Osteocyte (in vitro differentiated cells): Measurements from ENCODE around the gene PEAR1. TPM values are rescaled to one million over a fixed set of nuclear protein-coding genes. Genes with fewer than 3 reads are reported as not detected.

Experiments used
- DNase-seq: peaks from one replicate; pipeline ENCODE4 v3.0.0; 2021; ENCODE audit warnings: mixed read lengths; ENCODE audit not compliant: unreplicated experiment; ENCODE audit errors: extremely low spot score
- H3K27ac Mint-ChIP-seq: one replicate; pipeline ENCODE4 v1.8.0; 2021; ENCODE audit warnings: mild to moderate bottlenecking, mixed read lengths; ENCODE audit not compliant: unreplicated experiment
- H3K27me3 Mint-ChIP-seq: one replicate; pipeline ENCODE4 v1.8.0; 2021; ENCODE audit warnings: mixed read lengths; ENCODE audit not compliant: unreplicated experiment
- H3K36me3 Mint-ChIP-seq: one replicate; pipeline ENCODE4 v1.8.0; 2021; ENCODE audit warnings: mixed read lengths; ENCODE audit not compliant: unreplicated experiment
- H3K4me1 Mint-ChIP-seq: one replicate; pipeline ENCODE4 v1.8.0; 2021; ENCODE audit warnings: mixed read lengths; ENCODE audit not compliant: unreplicated experiment
- H3K4me3 Mint-ChIP-seq: one replicate; pipeline ENCODE4 v1.8.0; 2021; ENCODE audit warnings: mild to moderate bottlenecking, moderate library complexity, mixed read lengths; ENCODE audit not compliant: unreplicated experiment
- H3K9me3 Mint-ChIP-seq: one replicate; pipeline ENCODE4 v1.8.0; 2021; ENCODE audit warnings: mixed read lengths; ENCODE audit not compliant: unreplicated experiment
- total RNA-seq: library from RNA; stranded (reverse); gene quantifications from 2 replicates; pipeline ENCODE4 v1.2.1, GENCODE V29; 2021
- TF ChIP-seq, protein P1 (sequence below): fragments of 200-600 bp; sonication (generic); IDR thresholded peaks from 2 replicates; pipeline ENCODE4 v1.5.0; 2021; ENCODE audit warnings: antibody characterized with exemption, mild to moderate bottlenecking, moderate library complexity

PEAR1 gene
- total RNA-seq, 1 donor from 2014 or later: 27.4 TPM

DNA sequence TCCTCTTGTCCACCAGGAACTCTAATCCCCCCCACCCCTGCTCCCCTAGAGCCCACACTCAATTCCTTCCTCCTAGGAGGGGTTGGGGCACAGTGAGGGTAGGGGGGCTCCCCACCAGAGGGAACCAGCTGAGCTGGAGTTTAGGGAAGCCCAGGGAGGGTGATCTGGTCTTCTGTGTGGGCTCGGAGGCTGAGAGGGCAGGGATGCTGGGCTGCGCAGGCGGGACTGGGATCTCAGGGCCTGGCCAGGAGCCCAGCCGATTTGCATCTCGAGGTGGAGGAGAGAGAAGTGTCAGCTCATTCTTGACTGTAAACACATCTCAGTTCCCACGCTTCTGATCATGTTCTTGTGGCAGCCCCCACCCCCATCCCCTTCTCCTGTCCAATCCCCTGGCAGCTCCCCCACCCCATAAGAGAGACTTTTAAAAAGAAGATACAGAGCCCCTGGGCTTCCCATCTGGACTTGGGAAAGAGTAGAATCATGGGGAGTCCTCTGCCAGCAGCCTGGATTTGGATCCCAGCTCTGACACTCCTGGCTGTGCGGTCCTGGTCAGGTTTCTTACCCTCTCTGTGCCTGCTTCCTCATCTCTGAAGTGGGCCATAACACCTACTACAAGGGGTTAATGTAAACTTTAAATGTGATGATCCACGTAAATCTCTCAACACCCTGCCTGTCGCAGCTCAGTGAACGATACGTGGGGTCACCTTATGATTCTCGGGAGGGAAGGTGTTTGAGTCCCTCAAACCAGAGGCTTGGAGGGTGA lies 6.6 kb downstream of the PEAR1 start:
- Mint-ChIP-seq H3K27ac (peak overlapping the region; percentile 44), H3K4me3 (no peak overlapping the region), H3K27me3 (no peaks in the 10 kb centered on the region), H3K36me3 (no peaks in the 10 kb centered on the region), H3K9me3 (no peaks in the 10 kb centered on the region), H3K4me1 (peaks cover 88% of the 10 kb centered on the region)
- DNase-seq: no peak
- TF ChIP-seq, protein P1, sequence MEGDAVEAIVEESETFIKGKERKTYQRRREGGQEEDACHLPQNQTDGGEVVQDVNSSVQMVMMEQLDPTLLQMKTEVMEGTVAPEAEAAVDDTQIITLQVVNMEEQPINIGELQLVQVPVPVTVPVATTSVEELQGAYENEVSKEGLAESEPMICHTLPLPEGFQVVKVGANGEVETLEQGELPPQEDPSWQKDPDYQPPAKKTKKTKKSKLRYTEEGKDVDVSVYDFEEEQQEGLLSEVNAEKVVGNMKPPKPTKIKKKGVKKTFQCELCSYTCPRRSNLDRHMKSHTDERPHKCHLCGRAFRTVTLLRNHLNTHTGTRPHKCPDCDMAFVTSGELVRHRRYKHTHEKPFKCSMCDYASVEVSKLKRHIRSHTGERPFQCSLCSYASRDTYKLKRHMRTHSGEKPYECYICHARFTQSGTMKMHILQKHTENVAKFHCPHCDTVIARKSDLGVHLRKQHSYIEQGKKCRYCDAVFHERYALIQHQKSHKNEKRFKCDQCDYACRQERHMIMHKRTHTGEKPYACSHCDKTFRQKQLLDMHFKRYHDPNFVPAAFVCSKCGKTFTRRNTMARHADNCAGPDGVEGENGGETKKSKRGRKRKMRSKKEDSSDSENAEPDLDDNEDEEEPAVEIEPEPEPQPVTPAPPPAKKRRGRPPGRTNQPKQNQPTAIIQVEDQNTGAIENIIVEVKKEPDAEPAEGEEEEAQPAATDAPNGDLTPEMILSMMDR: no peak

DNA sequence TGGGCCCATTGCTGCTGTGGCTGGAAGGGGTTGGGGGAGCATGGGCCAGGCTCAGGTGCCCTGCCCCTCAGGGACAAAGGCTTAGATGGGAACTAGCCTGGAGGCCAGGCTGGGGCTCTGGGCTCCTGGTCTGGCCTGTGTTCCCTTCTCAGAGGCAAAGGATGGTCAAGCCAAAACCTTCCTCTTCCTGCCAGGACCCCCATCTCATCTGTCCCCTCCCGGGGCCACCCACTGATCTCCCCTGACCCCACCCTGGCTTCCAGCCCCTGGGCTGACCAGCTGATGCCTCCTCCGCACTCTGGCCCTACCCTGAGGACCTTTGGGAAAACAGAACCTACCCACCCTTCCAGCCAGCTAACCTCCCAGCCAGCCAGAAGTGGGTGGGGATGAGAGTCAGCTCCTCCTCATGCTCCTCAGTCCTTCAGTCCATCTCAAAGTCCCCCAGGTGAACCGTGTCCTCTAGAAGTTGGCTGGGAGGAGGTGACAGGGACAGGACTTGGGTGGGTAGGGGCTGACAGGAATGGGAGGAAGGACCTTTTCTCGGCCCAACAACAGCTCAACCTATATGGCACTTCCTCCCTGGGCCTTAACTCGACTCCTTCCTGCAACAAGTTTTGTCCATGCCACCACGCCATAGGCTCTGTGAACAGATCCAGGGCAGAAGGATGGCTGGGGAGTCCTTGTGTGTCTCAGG lies 7.5 kb downstream of the PEAR1 start:
- Mint-ChIP-seq H3K4me3 (no peak overlapping the region), H3K4me1 (peaks cover 79% of the 10 kb centered on the region), H3K36me3 (peaks cover 4% of the 10 kb centered on the region), H3K27ac (peak overlapping the region; percentile 76), H3K27me3 (no peaks in the 10 kb centered on the region), H3K9me3 (no peaks in the 10 kb centered on the region)
- DNase-seq: no peak
- TF ChIP-seq, protein P1: no peak

DNA sequence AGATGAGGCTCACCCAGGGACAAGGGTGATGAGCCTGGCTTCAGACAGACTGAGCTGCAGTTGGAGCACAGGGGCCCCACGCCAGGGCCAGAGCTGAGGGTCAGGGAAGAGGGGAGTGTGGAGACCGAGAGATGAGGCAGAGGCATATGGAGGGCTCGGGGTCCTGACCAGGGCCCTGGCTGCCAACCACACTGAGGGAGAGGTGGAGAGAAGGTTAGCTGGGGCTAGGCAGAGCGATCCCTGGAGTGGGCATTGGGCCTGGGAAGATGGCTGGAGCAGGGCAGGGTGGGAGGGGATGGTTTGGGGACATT lies 8.0 kb downstream of the PEAR1 start:
- Mint-ChIP-seq H3K4me3 (no peak overlapping the region), H3K4me1 (peaks cover 74% of the 10 kb centered on the region), H3K27me3 (no peaks in the 10 kb centered on the region), H3K9me3 (no peaks in the 10 kb centered on the region), H3K27ac (peak overlapping the region; percentile 76), H3K36me3 (peaks cover 4% of the 10 kb centered on the region)
- TF ChIP-seq, protein P1: no peak
- no peak for DNase-seq

DNA sequence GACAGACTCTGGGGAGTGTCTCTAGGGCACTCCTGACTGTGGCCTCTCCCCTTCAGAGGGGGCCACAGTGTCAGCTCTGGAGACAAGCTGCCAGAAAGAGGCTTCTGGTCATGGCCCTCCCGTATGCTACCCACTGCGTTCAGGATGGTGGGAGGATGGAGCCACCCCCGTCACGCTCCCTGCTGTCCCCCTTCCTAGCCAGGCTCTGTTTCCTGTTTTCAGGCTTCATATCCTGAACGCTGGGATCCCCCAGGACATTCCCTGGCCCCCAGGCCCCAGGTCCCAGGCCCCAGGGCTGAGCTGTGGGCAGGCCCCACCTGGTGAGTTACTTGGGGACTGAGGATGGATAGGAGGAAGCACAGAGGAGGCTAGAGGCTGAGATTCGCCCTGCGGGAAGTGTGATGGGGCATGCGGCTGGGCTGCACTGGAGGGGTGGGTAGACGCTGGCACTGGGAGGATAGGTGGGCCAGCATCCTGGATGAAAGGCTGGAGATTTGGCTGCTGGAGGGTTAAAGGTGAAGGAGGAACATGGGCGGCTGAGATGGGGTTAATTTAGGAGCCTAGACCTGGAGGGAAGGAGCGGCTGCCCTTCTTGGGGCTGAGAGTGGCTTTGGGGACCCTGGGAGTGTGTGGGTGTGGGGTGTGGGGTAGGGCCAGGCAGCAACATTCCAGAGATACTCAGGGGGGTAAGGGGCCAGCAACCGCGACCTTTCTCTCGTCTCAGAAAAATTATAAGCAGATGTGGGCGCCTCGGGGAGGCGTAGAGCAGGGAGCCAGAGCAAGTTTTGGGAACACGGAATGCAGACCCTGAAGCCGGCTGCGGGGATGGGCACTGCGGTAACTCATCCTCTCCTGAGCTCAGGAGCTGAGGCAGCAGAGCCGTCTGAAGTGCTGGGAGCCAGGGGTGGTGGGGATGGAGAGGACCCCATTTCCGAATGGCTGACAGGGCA lies 8.7 kb downstream of the PEAR1 start:
- Mint-ChIP-seq H3K36me3 (peaks cover 11% of the 10 kb centered on the region), H3K9me3 (no peaks in the 10 kb centered on the region), H3K27ac (peak overlapping the region; percentile 76), H3K27me3 (no peaks in the 10 kb centered on the region), H3K4me1 (peaks cover 73% of the 10 kb centered on the region), H3K4me3 (peak overlapping the region; percentile 59)
- TF ChIP-seq, protein P1: no peak
- DNase-seq: no peak
